B cell (primary cell): ENCODE data around the gene TRABD2A. TPM values are rescaled to one million over a fixed set of nuclear protein-coding genes. Genes with fewer than 3 reads are reported as not detected.

Experiments used
- ATAC-seq: fragments of 200-7000 bp; cut with Tn5 transposase; one replicate; pipeline ENCODE4 v1.10.0; 2021; ENCODE audit warnings: low read depth, mild to moderate bottlenecking, moderate number of reproducible peaks, moderate library complexity
- CTCF ChIA-PET: fragments of 350-600 bp; sonication (Branson Sonifier 250); formaldehyde crosslinking; loops from one replicate; lab custom pipeline; 2021; ENCODE audit warnings: antibody characterized with exemption, inconsistent platforms; lab: Charles Lee
- POLR2A ChIA-PET: fragments of 350-600 bp; sonication (Branson Sonifier 250); formaldehyde crosslinking; loops from one replicate; lab custom pipeline; 2021; ENCODE audit warnings: antibody characterized with exemption; lab: Charles Lee
- DNase-seq: peaks from one replicate; pipeline ENCODE4 v3.0.0; 2013
- H2AFZ ChIP-seq: 2 replicates; pipeline ENCODE4 v1.6.1; 2012; ENCODE audit warnings: mild to moderate bottlenecking, low read depth, low read length; ENCODE audit not compliant: insufficient read depth, poor library complexity, severe bottlenecking
- H3K27ac ChIP-seq, 2 donors: 1 replicate in 1 of 2; 2 replicates in 1 of 2; pipeline ENCODE4 v1.5.1; 2012 to 2013; ENCODE audit warnings: low read length in 2 of 2, mild to moderate bottlenecking in 2 of 2, moderate library complexity in 1 of 2
- H3K27me3 ChIP-seq, 4 experiments: fragments of 200-600 bp in 1 of 4; sonication (generic) in 1 of 4; replicated peaks in 1 of 4; 1 replicate in 2 of 4; 2 replicates in 2 of 4; pipeline versions ENCODE4 v1.6.1 to v1.7.0; 2013 to 2016; ENCODE audit warnings: low read length in 3 of 4, mild to moderate bottlenecking in 2 of 4, mixed read lengths in 1 of 4, moderate library complexity in 1 of 4; ENCODE audit not compliant: insufficient read depth in 4 of 4, control insufficient read depth in 3 of 4; ENCODE audit errors: control extremely low read depth in 1 of 4
- H3K36me3 ChIP-seq, 2 experiments: replicated peaks in 1 of 2; 1 replicate in 1 of 2; 2 replicates in 1 of 2; pipeline versions ENCODE4 v1.6.1 to v1.7.1; 2013; ENCODE audit warnings: low read length in 1 of 2; ENCODE audit not compliant: insufficient read depth in 2 of 2, control insufficient read depth in 1 of 2; ENCODE audit errors: control extremely low read depth in 1 of 2, extremely low read depth in 1 of 2
- H3K4me1 ChIP-seq, 2 donors: fragments of 200-600 bp in 1 of 2; sonication (generic) in 1 of 2; 1 replicate in 1 of 2; 2 replicates in 1 of 2; pipeline versions ENCODE4 v1.5.1 to v1.6.1; 2013 to 2017; ENCODE audit warnings: low read length in 2 of 2; ENCODE audit not compliant: control insufficient read depth in 2 of 2, insufficient read depth in 2 of 2
- H3K4me2 ChIP-seq: replicated peaks from 2 replicates; pipeline ENCODE3; 2012; ENCODE audit warnings: mild to moderate bottlenecking, low read depth, low read length; ENCODE audit not compliant: poor library complexity, severe bottlenecking
- H3K4me3 ChIP-seq, 5 experiments: fragments of 200-600 bp in 1 of 5; sonication (generic) in 1 of 5; 1 replicate in 3 of 5; 2 replicates in 2 of 5; pipeline versions ENCODE4 v1.5.1 to v1.7.0; 2011 to 2016; ENCODE audit warnings: low read length in 4 of 5, mild to moderate bottlenecking in 4 of 5, low read depth in 2 of 5, control low read depth in 1 of 5, moderate library complexity in 1 of 5; ENCODE audit not compliant: insufficient read depth in 1 of 5; ENCODE audit errors: control extremely low read depth in 1 of 5, extremely low read depth in 1 of 5
- H3K79me2 ChIP-seq: fragments of 200-600 bp; sonication (generic); one replicate; pipeline ENCODE4 v1.6.0; 2016; ENCODE audit warnings: low read length; ENCODE audit not compliant: control insufficient read depth, insufficient read depth
- H3K9ac ChIP-seq: fragments of 200-600 bp; sonication (generic); 2 replicates; pipeline ENCODE4 v1.6.1; 2017; ENCODE audit warnings: mild to moderate bottlenecking, low read length, moderate library complexity
- H3K9me3 ChIP-seq, 3 donors: one replicate each; pipeline versions ENCODE4 v1.6.1 to v1.7.1; 2013; ENCODE audit warnings: low read length in 2 of 3; ENCODE audit not compliant: control insufficient read depth in 2 of 3, insufficient read depth in 1 of 3; ENCODE audit errors: control extremely low read depth in 1 of 3
- H4K20me1 ChIP-seq: 2 replicates; pipeline ENCODE4 v1.6.0; 2012; ENCODE audit warnings: mild to moderate bottlenecking, low read length; ENCODE audit not compliant: insufficient read depth, control insufficient read depth, poor library complexity, severe bottlenecking
- H3K27ac Mint-ChIP-seq: one replicate; pipeline ENCODE4 v1.8.0; 2021; ENCODE audit warnings: mixed read lengths
- H3K27me3 Mint-ChIP-seq: one replicate; pipeline ENCODE4 v1.8.0; 2021; ENCODE audit warnings: mixed read lengths
- H3K4me1 Mint-ChIP-seq: one replicate; pipeline ENCODE4 v1.8.0; 2021; ENCODE audit warnings: mixed read lengths
- H3K4me3 Mint-ChIP-seq: one replicate; pipeline ENCODE4 v1.8.0; 2021; ENCODE audit warnings: mixed read lengths
- H3K9me3 Mint-ChIP-seq: one replicate; pipeline ENCODE4 v1.8.0; 2022; ENCODE audit warnings: mixed read lengths; ENCODE audit not compliant: insufficient read depth
- EZH2 ChIP-seq: IDR thresholded peaks from 2 replicates; pipeline ENCODE4 v1.6.1; 2012; ENCODE audit warnings: borderline replicate concordance, low read depth, mild to moderate bottlenecking, moderate library complexity, low read length; ENCODE audit not compliant: insufficient read depth, poor library complexity, severe bottlenecking
- WGBS: methylation state at CpG from one replicate; pipeline ENCODE4 v1.1.5; 2013; ENCODE audit warnings: missing lambda C conversion rate; ENCODE audit not compliant: insufficient coverage; 5-methylcytosine and 5-hydroxymethylcytosine counted together
- intact Hi-C: fragments of 100-400 bp; cut with micrococcal nuclease; formaldehyde crosslinking; loops from one replicate; pipeline ENCODE4 v1.10.0; 2022
- polyA plus RNA-seq: library from polyadenylated mRNA; depleted of rRNA; stranded (reverse); fragments of >200 nt; gene quantifications from 2 replicates; pipeline ENCODE4 v1.2.3, GENCODE V29; 2012
- total RNA-seq, 2 donors: library from RNA; stranded (reverse); fragments of 120-200 nt in 1 of 2; gene quantifications; 1 replicate in 1 of 2; 2 replicates in 1 of 2; pipeline versions ENCODE4 v1.2.3 to v1.2.4, GENCODE V29; 2013 to 2022
- TF ChIP-seq, protein P1 (sequence below): fragments of 200-600 bp; IDR thresholded peaks from one replicate; pipeline ENCODE4 v1.8.0; 2022; ENCODE audit warnings: antibody characterized with exemption, mild to moderate bottlenecking

The TRABD2A gene
- total and polyA plus RNA-seq, 2 donors (not counting 1 experiment from before 2014, with no cell fraction given) = 10.1 to 11.3 TPM

DNA sequence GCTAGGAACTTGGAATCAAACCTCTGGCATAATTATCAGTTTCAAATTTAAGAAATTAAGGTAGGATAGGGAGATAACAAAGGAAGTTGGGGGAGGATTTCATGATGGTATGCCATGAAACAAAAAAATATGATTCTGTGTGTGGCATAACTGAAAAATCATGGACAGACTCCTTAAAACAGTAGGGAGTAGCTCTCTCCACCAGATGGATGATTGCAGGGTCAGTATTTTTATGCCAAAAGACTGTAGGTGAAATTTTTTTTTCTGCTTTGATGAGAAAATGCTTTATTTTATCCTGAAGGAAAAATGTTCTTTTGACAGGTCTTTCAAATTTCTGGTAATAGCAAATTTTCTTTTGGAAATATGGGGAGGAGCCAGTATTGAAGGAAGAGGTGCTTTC, 94.3 kb downstream of the TRABD2A start:
- no peak overlapping the region for H3K4me3 Mint-ChIP-seq
- Histone ChIP-seq H3K4me3 (no peak overlapping the region), H3K9ac (no peak overlapping the region), H3K27ac (no peak overlapping the region), H4K20me1 (no peaks in the 10 kb centered on the region), H3K4me1 (peaks cover 17% of the 10 kb centered on the region in 2 donors), H3K36me3 (no peaks in the 10 kb centered on the region), H3K9me3 (no peaks in the 10 kb centered on the region), H3K27me3 (no peaks in the 10 kb centered on the region), H3K4me2 (no peak overlapping the region), H2AFZ (no peak overlapping the region), H3K79me2 (no peaks in the 10 kb centered on the region)
- intact Hi-C loops = no loop called here
- H3K27me3 Mint-ChIP-seq = no peaks in the 10 kb centered on the region
- H3K9me3 Mint-ChIP-seq = no peaks in the 10 kb centered on the region
- ATAC-seq = no peak
- CTCF ChIA-PET = interaction anchor here (0.7 kb wide), 1 partner anchor 333 kb away, joined by 3 read pairs; no protein-coding TSS in a partner anchor
- peaks cover 17% of the 10 kb centered on the region for H3K4me1 Mint-ChIP-seq
- H3K27ac Mint-ChIP-seq = no peak overlapping the region
- TF ChIP-seq EZH2 = no peak
- TF ChIP-seq, protein P1, sequence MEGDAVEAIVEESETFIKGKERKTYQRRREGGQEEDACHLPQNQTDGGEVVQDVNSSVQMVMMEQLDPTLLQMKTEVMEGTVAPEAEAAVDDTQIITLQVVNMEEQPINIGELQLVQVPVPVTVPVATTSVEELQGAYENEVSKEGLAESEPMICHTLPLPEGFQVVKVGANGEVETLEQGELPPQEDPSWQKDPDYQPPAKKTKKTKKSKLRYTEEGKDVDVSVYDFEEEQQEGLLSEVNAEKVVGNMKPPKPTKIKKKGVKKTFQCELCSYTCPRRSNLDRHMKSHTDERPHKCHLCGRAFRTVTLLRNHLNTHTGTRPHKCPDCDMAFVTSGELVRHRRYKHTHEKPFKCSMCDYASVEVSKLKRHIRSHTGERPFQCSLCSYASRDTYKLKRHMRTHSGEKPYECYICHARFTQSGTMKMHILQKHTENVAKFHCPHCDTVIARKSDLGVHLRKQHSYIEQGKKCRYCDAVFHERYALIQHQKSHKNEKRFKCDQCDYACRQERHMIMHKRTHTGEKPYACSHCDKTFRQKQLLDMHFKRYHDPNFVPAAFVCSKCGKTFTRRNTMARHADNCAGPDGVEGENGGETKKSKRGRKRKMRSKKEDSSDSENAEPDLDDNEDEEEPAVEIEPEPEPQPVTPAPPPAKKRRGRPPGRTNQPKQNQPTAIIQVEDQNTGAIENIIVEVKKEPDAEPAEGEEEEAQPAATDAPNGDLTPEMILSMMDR = no peak
- DNase-seq = no peak
- POLR2A ChIA-PET = no interaction called here

DNA sequence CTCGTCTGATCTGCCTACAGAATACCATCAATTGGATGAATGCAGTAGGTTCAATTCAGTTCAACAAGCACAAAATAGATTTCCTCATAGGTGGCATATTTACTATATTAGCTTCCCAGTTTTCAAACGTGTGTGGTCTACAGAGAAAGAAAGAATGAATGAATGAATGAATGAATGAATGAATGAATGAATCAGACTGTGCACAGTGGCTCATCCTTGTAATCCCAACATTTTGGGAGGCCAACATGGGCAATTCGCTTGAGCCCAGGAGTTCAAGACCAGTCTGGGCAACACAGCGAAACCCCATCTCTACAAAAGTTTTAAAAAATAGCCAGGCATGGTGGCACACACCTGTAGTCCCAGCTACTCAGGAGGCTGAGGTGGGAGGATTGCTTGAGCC, 94.9 kb downstream of the TRABD2A start:
- no peaks in the 10 kb centered on the region for H3K79me2 ChIP-seq
- DNase-seq = no peak
- Mint-ChIP-seq H3K27me3 (no peaks in the 10 kb centered on the region), H3K27ac (no peak overlapping the region), H3K9me3 (no peaks in the 10 kb centered on the region), H3K4me3 (no peak overlapping the region), H3K4me1 (peaks cover 21% of the 10 kb centered on the region)
- TF ChIP-seq, protein P1 = no peak
- TF ChIP-seq EZH2 = no peak
- H4K20me1 ChIP-seq = no peaks in the 10 kb centered on the region
- no peak overlapping the region for H3K4me3 ChIP-seq
- no peak overlapping the region for H3K9ac ChIP-seq
- ATAC-seq = no peak
- POLR2A ChIA-PET = no interaction called here
- peaks cover 21% of the 10 kb centered on the region in 2 donors for H3K4me1 ChIP-seq
- no peaks in the 10 kb centered on the region for H3K9me3 ChIP-seq
- no peak overlapping the region for H2AFZ ChIP-seq
- H3K4me2 ChIP-seq = no peak overlapping the region
- H3K36me3 ChIP-seq = no peaks in the 10 kb centered on the region
- CTCF ChIA-PET = interaction anchor here (0.7 kb wide), 2 partner anchors 71 to 334 kb away, joined by 3 read pairs; no protein-coding TSS in a partner anchor
- no peak overlapping the region for H3K27ac ChIP-seq
- intact Hi-C loops = no loop called here
- H3K27me3 ChIP-seq = no peaks in the 10 kb centered on the region
- 100% methylated on average over 1 of the region's 4 CpGs for WGBS
